GM21529 (cell line): ENCODE measurements around the gene BMP7.
"Not testable (repeated sequence)": the region's sequence is repeated elsewhere in the genome, so short reads cannot be mapped to it uniquely, and the experiment has no call there.

Source experiments
- ATAC-seq: cut with Tn5 transposase; IDR thresholded peaks from one replicate; pipeline ENCODE4 v1.9.1; 2021; ENCODE audit not compliant: unreplicated experiment

The BMP7 gene

DNA sequence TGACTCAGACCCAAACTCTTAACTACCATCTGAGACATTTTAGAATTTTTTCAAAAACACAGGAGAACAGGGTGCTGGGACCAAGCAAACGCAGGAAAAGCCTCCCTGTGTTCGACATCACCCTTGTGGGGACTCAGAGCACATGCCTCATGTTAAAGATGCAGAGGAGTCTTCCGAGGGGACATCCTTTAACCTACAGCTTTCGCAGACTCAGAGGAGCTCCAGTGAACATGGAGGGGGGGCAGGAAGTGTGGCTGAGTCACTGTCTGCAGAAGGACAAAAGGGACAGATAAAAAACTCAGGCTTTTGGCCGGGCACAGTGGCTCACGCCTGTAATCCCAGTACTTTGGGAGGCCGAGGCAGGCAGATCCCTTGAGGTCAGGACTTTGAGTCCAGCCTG is 15.1 kb downstream of the BMP7 start:
- no peak for ATAC-seq

DNA sequence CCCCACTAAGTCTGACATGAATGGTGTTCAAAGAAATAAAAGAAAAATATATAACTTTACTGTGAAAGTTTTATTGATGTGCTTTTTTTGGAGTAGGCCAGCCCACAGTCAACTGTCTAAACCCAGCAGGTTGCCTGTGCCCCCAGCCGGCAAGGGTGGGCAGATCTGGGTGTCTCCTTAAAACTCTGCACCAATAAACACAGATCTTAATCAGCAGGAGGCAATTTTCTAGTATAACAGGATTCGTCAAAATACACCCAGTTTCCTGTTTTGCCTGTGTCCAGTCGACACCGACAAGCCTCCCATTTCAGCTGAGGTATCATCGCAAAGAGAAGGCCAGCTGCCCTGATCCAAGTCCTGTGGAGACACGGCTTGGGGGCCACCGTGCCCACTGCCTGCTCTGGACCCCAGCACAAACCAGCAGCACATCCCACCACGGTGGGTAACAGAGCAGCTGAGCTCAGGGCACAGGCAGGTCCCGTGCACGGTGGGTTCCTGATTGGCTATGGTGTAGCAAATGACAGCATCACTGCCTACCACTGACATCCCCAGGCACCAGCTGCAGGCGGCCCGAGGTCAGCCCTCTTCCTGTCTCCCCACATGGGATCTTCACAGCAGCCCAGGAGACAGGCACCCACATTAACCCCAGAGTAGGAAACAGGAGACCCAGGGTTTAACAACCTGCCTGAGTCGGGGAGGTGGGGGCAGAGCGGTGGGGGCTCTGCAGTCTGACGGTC is 15.7 kb downstream of the BMP7 start:
- ATAC-seq: no peak

DNA sequence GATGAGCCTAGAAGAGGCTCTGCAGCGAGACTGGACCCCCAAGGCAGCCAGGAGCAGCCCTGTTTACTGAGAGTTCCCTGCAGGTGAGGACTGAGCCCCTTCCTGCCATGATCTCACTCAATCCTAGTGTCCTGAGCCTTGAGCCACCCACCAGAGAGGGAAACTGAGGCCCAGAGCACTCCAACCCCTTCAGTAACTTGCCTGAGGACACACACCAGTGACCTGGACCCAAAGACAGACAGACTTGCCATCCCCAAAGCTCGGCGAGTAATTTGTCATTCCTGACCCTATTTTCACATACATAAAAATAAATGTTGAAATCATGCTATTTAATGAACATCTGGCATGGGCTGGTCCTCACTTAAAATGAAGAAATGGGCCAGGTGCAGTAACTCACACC is 16.7 kb downstream of the BMP7 start:
- no peak for ATAC-seq

DNA sequence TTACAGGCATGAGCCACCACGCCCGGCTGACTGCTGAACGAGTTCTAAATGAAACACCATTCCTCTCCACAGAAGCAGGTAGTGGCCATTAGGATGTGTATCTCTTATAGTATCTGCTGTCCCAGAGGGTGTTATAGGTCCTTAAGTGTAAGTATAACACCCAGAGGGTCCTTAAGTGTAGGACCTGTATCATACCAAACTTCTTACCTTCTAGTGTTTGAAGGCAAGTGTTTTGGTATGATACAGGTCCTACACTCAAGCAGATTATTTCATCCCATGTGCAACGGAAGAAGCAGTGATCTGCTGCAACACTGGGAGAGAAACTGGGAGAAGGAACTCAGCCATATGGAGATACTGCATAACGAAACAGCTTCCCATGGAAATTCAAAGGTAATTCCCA is 17.4 kb downstream of the BMP7 start:
- no peak for ATAC-seq

DNA sequence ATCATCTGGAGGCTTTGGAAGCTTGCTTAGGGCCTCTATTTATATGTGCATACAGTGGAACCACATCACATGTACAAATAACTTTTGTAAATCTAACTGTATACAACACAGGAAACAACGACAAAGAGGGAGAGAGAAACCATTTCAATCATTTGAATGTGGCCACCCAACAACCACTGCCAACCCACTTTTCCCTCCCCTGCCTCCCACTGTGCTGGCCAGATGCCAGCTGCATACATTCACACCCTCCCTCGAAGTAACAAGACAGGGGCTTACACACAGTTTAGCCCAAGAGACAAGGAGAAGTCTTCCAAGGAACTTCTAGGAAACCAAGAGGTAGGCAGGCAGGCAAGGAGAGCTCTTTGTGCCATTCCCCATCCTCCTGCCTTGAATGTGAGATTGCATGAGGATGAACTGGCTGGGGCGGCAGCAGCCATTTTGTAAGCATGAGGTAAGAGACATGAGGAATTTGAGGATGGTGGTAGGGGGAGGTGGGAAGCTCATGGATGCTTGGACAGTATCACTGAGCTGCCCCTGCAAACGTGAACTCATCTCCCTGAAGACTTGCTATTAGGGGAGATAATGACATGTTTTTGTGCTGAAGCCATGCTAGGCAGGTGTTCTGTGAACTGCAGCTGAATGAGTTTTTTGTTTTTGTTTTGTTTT is 18.2 kb downstream of the BMP7 start:
- ATAC-seq: no peak

DNA sequence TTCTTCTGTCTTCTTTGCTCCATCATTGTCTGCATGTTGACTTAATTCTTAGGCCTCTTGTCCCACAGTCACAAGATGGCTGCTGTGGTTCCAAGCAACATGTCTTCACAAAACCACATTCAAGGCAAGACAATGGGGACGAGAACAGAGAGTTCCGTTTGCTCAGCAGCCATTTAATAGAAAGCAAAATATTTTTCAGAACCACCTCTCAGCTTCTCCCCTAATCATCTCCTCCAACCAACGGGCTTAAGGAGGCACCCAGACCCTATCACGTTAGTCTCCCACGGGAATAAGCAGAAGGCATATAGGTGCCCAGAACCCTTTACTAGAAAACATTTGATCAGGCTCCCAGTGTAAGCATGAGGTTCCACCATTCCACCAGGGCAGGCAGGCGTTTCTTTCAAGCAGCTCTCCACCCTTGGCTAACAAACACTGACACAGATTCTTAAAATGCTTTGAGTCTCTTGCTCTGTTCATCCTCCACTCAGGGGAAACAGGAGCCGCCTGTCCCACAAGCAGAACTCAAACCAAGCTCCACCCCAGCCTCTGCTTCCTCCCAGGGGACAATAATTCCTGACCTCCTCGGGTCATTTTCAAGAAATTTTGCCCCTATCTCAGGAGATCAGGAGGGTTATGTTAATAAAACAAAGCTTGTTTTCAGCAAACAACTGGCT is 19.0 kb downstream of the BMP7 start:
- no peak for ATAC-seq

DNA sequence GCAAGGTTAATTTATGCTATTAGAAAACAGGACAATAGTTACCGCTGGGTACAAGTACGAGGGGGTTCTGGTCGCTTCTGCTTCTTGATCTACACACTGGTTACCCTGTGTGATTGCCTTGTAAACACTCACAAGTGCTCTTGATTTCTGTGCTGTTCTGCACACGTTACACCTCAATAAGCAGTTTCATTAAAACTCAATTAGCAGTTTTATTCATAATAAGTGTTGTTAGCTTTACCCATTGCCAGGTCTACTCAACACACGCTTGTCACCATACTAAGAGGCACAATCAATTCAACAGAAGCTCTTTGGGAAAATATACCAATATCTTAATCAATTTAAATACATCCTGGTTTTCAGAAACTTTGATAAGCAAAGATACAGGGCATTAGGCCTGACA is 20.4 kb downstream of the BMP7 start:
- no peak for ATAC-seq

DNA sequence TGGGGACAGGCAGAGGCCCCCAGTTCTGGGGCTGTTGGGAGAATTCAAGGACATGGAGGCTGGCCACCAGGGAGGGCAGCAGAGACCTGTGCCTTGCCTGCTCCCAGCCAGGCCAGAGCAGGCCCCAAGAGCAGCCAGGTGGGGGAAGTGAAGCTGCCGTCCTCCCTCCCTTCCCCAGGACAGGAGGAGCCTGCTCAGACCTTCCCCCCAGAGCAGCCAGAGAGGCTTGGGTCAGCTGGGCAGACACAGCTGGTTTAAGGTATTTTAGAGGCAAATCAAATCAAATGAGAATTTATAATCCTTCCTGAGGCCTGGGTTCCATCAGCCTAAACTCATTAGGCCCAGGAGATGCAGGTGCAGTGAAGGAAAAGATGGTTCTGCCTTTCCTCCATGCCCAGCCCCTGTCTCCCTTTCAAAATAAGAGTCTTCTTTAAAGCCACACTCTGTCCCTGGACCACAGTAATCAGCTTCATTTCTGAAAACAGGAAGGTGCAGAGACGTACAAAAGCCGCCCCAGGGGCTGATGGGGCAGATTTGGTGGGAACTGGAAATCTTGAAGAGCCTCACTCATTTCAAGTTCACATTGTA is 21.7 kb downstream of the BMP7 start:
- ATAC-seq: no peak

DNA sequence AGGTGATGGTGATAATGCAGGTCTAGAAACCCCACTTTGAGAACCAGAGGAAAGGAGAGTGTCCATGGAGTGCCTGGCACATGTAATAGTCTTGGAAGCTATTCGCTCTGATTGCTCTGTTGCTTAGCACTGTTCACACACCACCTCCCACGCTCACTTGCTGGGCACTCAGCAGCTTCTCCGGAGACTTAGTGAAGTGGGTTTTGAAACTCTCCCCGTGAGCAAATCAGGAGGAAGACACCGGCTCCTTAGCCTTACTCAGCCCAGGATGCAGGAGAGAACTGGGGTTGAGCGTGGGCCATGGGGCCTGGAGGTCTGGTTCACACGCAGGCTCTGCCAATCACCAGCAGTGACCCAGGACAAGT is 22.2 kb downstream of the BMP7 start:
- ATAC-seq: no peak

DNA sequence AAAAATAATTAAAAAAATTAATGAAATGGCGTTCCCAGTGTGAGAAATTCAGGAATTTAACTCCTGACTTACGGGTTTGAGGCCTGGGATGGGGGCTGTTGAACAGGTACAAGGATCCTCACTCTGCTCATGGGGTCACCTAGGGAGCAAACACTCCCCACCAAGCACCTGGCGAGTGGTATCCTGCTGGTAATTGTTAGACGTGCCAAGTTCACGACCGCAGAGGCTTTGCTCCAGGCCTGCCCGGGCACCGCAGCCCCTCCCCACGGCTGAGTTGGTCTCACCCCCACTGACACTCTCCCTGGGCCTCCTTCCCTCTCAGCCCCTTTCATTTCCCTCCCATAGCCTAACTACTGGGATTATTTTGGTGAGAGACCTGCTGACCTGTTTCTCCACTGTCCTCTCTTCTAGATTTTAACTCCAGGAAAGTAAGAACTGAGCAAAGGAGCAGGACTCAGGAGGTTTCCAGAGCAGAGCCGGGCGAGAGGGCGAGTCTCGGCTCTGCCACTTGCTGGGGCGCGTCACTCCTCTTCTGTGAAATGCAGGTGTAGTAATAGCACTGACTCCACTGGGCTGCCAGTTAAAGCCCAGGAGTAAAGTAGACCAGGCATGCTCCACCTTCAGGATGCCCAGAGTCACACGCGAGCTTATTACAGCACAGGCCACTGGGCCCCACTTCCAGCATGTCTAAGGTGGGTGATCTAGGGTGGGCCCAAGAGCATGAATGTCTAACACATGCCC is 22.8 kb downstream of the BMP7 start:
- no peak for ATAC-seq

DNA sequence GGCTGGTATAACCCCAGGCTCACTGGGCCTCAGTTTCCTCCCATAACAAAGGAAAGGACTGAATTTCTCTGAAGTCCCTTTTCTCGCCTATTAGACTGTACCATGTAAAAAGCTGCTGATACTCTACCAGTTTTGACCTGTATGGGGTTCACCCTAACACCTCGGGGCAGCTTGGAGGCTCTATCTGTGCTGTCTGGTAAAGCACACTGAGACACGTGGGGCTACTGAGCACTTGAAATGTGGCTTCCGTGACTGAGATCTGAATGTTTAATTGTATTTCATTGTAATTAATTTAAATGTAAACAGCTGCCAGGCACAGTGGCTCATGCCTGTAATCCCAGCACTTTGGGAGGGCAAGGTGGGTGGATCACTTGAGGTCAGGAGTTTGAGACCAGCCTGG is 24.0 kb downstream of the BMP7 start:
- no peak for ATAC-seq

DNA sequence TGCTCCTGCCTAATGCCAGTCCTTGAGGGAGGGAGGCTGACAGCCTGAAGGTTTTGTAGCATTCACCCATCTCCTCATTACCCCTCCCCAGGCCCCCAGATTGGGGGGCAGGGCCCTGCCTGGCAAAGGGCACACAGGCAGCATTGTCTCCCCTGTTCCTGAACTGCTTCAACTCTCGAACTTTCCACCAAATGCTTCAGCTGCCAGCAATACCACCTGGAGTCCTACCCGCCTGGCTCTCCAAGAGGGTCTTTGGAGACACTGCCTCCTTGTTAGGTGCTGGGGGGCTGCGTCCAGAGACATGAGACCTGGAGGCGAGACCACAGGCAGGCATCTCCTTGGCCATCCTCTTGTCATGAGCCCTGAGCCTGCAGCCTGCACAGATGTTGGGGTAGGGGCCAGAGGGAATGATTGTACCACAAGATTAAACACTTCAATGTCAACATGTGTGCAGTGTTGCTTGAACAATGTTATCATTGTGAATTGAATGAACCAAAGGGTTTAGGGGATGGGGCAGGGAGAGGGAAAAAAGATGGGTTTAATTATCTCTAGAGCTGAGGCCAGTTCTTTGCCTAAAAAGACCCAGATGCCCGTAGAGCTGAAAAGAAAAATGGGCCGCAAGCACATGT is 25.0 kb downstream of the BMP7 start:
- ATAC-seq: no peak

DNA sequence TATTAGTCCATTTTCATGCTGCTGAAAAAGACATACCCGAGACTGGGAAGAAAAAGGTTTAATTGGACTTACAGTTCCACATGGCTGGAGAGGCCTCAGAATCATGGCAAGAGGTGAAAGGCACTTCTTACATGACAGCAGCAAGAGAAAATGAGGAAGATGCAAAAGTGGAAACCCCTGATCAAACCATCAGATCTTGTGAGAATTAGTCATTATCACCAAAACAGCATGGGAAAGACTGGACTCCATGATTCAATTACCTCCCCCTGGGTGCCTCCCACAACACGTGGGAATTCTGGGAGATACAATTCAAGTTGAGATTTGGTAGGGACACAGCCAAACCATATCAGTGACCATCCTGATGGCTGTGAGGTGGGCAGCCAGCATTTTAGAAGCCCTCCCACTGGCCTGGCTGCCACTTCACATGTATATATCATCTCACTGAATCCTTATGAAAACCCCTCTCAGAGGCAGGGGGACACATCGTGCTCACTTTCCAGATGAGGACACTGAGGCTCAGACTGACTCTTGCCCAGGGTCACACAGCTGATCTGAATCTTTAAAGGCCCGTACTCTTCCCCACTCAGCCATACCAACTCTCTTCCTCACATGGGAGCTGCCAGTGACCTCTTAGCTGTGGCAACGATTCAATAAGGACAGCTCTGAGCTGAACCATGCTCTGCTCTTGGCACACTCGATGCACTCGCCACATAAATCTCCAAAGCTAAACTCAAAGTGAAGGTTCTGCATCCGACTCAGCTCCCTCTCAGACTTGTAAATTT is 25.7 kb downstream of the BMP7 start:
- ATAC-seq: no peak

DNA sequence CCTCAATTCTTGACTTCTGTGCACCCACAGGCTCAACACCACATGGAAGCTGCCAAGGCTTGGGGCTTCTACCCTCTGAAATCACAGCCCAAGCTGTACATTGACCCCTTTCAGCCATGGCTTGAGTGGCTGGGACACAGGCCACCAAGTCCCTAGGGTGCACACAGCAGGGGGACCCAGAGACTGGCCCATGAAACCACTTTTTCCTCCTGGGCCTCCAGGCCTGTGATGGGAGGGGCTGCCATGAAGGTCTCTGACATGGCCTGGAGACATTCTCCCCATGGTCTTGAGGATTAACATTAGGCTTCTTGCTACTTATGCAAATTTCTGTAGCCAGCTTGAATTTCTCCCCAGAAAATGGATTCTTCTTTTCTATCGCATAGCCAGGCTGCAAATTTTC is 26.7 kb downstream of the BMP7 start:
- not testable (repeated sequence) for ATAC-seq

DNA sequence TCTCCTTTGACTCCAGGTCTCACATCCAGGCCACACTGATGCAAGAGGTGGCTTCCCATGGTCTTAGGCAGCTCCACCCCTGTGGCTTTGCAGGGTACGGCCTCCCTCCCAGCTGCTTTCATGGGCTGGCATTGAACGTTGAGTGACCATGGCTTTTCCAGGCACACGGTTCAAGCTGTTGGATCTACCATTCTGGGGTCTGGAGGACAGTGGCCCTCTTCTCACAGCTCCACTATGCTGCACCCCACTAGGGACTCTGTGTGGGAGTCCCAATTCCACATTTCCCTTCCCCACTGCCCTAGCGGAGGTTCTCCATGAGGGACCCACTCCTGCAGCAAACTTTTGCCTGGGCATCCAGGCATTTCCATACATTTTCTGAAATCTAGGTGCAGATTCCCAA is 27.1 kb downstream of the BMP7 start:
- ATAC-seq: not testable (repeated sequence)

DNA sequence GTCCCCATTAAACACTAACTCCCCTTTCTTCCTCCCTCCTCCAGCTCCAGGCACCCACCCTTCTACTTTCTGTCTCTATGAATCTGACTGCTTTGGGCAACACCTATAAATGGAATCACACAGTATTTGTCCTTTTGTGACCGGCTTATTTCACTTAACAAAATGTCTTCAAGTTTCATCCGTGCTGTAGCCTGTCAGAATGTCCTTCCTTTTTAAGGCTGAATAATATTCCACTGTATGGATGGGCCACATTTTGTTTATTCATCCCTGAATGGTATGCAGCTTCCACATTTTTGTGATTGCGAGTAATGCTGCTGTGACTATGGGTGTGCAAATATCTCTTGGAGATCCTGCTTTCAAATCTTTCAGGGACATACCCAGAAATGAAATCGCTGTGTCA is 28.4 kb downstream of the BMP7 start:
- ATAC-seq: no peak

DNA sequence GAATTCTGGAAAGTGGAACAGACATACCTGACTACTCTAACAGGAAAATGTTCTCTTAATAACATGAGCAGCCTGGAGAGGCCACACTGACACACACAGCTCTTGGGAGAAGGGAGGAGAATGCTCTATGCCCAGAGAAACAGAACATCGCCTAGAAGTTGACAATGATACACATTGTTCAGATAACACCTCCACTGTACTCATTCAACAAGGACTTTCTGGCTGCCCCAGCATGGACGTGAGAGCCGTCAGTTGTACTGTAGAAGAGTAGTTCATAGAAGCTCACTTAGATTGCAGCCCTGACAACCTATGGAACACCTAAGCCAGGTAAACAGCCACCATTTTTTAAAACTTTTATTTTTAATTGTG is 28.9 kb downstream of the BMP7 start:
- ATAC-seq: no peak

DNA sequence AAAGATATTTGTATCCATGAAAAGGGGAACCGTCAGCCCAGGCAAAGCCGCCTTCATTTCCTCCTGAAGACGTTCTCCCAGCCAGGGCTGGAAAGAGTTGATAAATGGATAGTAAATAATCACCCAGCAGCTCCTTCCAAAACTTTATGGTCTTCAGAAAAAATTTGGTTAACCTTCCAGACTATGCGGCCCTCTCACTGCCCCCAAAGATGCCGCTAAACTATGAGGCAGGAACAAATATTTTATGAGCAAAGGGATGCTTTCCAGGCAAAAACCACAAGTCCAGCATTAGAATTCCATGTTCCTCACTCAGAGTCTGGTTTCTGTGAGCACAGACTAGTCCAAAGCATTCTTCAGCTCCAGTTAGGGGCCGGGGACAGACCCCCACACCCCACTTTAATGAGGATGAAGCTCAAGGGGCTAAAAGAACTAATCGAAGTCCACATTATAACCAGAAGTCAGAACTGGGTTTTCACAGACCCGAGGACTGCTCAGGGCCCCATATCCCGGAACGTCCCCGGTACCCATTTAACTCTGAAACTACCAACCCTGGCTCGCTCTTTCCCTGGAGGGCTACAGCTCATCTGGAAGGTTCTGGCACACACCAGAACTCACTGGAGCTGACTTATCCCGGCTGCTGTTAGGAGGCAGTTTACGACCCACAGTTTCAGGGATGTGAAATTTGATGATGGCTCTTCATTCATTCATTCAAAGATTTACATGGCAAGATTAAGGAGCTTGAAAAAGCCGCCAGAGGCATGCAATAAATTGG is 29.4 kb downstream of the BMP7 start:
- no peak for ATAC-seq

DNA sequence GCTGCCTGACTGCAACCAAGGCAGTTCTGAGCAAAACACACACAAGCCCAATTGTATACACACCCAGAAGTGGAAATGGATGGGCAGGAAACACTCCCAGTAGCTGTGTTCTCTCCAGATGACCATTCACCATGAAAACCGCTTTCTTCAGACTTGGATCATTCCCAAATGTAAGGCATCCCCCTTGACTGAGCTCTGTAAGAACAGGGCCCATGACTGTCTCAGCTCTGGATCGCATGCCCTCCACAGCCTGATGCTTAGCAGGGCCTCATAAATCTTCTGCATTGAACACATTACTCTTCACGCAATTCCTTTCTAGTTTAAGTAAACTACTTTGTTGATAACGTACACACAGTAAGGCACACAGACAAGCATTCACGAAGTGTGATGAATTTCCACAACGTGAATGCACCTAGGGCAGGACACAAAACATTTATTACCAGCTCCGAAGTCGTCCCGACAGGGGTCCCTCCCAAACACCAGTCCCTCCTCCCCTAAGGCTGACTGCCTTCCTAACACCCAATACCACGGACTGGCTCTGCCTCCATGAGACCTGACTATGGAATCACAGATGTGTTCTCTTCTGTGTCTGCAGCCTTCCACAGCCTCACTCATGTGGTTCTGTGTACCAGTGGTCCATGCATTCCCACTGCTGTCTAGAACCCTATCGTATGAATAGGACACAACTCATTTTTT is 31.7 kb downstream of the BMP7 start:
- ATAC-seq: no peak
